ENCODE results near the gene SLC8A1.

Gene SLC8A1

GRCh38 chr2:40158781-40159180, 293.1 kb downstream of the SLC8A1 start:
- H3K4me1 ChIP-seq (ENCODE audit: insufficient read depth, low read length) = peaks cover 12% of the 10 kb centered on the region
- no peak overlapping the region for H3K4me3 ChIP-seq (ENCODE audit: low read length)
- no peak overlapping the region for H2AFZ ChIP-seq (ENCODE audit: low read depth, low read length)
- no peaks in the 10 kb centered on the region for H3K36me3 ChIP-seq (ENCODE audit: insufficient read depth, low read length)
- H3K27me3 ChIP-seq (ENCODE audit: insufficient read depth, low read length) = no peaks in the 10 kb centered on the region
- H3K9me3 ChIP-seq (ENCODE audit: low read length) = peaks cover 2% of the 10 kb centered on the region

DNA sequence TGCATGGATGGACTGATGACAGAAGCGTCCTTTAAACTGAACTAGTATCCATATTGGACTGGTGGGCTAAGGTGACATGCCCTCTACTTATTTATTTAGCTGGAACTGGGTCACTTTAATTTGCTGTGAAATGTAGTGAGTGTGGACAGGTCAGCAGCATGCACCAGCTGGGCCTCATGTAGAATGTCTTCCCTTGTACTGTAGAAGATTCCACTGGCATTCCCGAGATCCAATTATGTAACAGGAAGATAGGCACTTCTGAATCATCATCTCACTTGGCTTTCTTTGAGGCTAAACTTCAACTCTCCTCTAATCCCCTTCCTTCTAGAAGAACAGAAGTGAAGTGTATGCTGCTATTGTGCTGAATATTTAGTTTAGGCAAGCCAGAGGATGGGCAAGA, 296.2 kb downstream of the SLC8A1 start:
- no peak overlapping the region for H2AFZ ChIP-seq (ENCODE audit: low read depth, low read length)
- no peaks in the 10 kb centered on the region for H3K36me3 ChIP-seq (ENCODE audit: insufficient read depth, low read length)
- H3K27me3 ChIP-seq (ENCODE audit: insufficient read depth, low read length) = no peaks in the 10 kb centered on the region
- H3K4me1 ChIP-seq (ENCODE audit: insufficient read depth, low read length) = no peaks in the 10 kb centered on the region
- H3K4me3 ChIP-seq (ENCODE audit: low read length) = no peak overlapping the region
- H3K9me3 ChIP-seq (ENCODE audit: low read length) = peaks cover 2% of the 10 kb centered on the region

DNA sequence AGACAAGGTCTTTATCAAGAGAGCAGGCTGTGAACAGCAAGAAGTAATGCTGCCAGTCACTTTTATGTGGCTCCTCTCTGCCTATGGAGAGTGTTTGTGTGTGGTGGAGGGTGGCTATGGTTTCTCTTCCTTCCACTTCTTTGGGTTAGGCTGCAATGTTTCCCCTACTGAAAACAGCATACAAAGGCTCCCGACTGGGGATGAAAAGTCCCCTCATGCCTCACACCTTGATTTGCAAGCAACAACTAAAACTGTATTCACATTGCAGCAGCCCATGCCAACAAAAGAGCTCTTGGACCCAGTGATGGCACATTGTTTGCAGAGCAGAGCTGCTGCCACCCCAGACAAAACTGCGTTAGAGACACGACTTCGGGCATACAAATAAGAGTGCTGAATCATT, 301.6 kb downstream of the SLC8A1 start:
- H2AFZ ChIP-seq (ENCODE audit: low read depth, low read length) = no peak overlapping the region
- H3K36me3 ChIP-seq (ENCODE audit: insufficient read depth, low read length) = no peaks in the 10 kb centered on the region
- H3K4me3 ChIP-seq (ENCODE audit: low read length) = no peak overlapping the region
- no peaks in the 10 kb centered on the region for H3K27me3 ChIP-seq (ENCODE audit: insufficient read depth, low read length)
- peaks cover 2% of the 10 kb centered on the region for H3K4me1 ChIP-seq (ENCODE audit: insufficient read depth, low read length)
- no peaks in the 10 kb centered on the region for H3K9me3 ChIP-seq (ENCODE audit: low read length)

- Histone ChIP-seq H3K36me3 (ENCODE audit: insufficient read depth, low read length) (no peaks in the 10 kb centered on the region), H3K4me3 (ENCODE audit: low read length) (no peak overlapping the region), H3K4me1 (ENCODE audit: insufficient read depth, low read length) (peaks cover 2% of the 10 kb centered on the region), H2AFZ (ENCODE audit: low read depth, low read length) (no peak overlapping the region), H3K27me3 (ENCODE audit: insufficient read depth, low read length) (no peaks in the 10 kb centered on the region), H3K9me3 (ENCODE audit: low read length) (no peaks in the 10 kb centered on the region)
These were observed 303.6 kb downstream of the SLC8A1 start for GRCh38 chr2:40148334-40148733.

- Histone ChIP-seq H2AFZ (ENCODE audit: low read depth, low read length) (no peak overlapping the region), H3K4me1 (ENCODE audit: insufficient read depth, low read length) (peaks cover 2% of the 10 kb centered on the region), H3K27me3 (ENCODE audit: insufficient read depth, low read length) (no peaks in the 10 kb centered on the region), H3K4me3 (ENCODE audit: low read length) (no peak overlapping the region), H3K9me3 (ENCODE audit: low read length) (no peaks in the 10 kb centered on the region), H3K36me3 (ENCODE audit: insufficient read depth, low read length) (no peaks in the 10 kb centered on the region)
These were observed 304.5 kb downstream of the SLC8A1 start for GRCh38 chr2:40147360-40147759.

- Histone ChIP-seq H2AFZ (ENCODE audit: low read depth, low read length) (no peak overlapping the region), H3K27me3 (ENCODE audit: insufficient read depth, low read length) (no peaks in the 10 kb centered on the region), H3K36me3 (ENCODE audit: insufficient read depth, low read length) (no peaks in the 10 kb centered on the region), H3K9me3 (ENCODE audit: low read length) (no peaks in the 10 kb centered on the region), H3K4me1 (ENCODE audit: insufficient read depth, low read length) (no peaks in the 10 kb centered on the region), H3K4me3 (ENCODE audit: low read length) (no peak overlapping the region)
These were observed 307.9 kb downstream of the SLC8A1 start for GRCh38 chr2:40144022-40144421.

GRCh38 chr2:40138314-40138713, 313.6 kb downstream of the SLC8A1 start:
- no peaks in the 10 kb centered on the region for H3K36me3 ChIP-seq (ENCODE audit: insufficient read depth, low read length)
- H3K9me3 ChIP-seq (ENCODE audit: low read length) = no peaks in the 10 kb centered on the region
- no peak overlapping the region for H2AFZ ChIP-seq (ENCODE audit: low read depth, low read length)
- H3K27me3 ChIP-seq (ENCODE audit: insufficient read depth, low read length) = no peaks in the 10 kb centered on the region
- H3K4me1 ChIP-seq (ENCODE audit: insufficient read depth, low read length) = no peaks in the 10 kb centered on the region
- H3K4me3 ChIP-seq (ENCODE audit: low read length) = no peak overlapping the region

DNA sequence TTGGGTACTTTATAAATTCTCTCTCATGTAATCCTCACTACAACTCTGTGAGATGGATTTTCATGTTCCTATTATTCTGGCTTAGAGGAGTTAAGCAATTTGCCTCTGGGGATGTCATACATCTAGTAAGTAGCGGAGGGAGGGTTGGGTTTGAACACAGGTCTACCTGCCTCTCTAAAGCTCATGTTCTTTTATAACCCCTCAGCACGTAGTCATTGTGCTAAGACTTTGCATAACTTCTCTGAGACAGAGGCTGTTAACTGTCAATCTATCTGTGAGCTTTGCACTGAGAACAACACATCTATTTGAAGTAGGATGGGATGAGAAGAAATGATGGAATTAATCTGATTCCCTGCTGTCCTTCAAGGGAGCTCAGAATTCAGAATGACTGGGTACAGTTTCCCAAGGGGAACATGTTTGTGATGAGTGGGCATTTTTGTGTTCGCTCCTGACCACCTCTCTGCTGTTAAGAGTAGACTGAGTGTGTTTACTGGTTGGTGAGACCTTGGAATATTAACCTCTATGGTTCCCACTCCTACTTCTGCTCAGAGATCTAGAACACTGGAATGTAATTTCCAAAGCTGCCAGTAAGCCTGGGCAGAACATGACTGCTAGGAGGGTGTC, 320.7 kb downstream of the SLC8A1 start:
- Histone ChIP-seq H3K4me1 (ENCODE audit: insufficient read depth, low read length) (peaks cover 14% of the 10 kb centered on the region), H2AFZ (ENCODE audit: low read depth, low read length) (no peak overlapping the region), H3K36me3 (ENCODE audit: insufficient read depth, low read length) (no peaks in the 10 kb centered on the region), H3K27me3 (ENCODE audit: insufficient read depth, low read length) (no peaks in the 10 kb centered on the region), H3K9me3 (ENCODE audit: low read length) (no peaks in the 10 kb centered on the region), H3K4me3 (ENCODE audit: low read length) (no peak overlapping the region)

DNA sequence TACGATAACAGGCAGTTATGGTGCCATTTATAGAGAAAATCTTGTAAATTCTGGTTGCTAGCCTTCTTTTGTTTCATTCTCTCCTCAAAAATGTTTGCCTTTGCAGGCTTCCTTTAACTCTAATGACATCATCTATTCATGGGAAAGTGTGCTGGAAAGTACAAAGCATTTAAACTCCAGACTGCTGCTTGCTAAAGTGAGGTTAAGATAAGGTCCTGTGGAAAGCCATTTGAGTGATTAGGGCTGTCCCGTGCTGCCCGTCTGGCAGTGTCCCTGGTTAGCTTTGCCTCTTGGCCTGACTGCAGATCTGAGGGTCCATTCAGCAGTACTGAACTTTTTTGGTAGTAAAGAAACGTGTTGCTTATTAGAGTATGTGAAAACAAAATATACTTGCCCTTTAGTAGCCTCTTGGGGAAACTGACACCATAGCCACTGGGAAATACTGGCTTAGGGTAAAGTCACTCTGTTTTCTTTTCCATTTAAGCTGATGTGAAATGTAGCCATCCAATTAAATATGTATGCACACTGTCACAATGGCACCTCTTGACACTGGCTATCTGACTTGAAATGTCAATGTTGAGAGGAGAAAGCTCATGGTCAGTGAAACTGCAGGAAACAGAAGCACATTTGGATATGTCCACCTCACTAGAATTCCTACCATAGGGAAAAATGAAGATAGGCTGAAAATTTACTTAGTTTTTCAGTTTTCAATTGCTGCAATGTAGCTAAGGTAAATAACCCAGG, 321.5 kb downstream of the SLC8A1 start:
- Histone ChIP-seq H3K4me3 (ENCODE audit: low read length) (no peak overlapping the region), H3K36me3 (ENCODE audit: insufficient read depth, low read length) (no peaks in the 10 kb centered on the region), H3K27me3 (ENCODE audit: insufficient read depth, low read length) (no peaks in the 10 kb centered on the region), H2AFZ (ENCODE audit: low read depth, low read length) (no peak overlapping the region), H3K4me1 (ENCODE audit: insufficient read depth, low read length) (peaks cover 14% of the 10 kb centered on the region), H3K9me3 (ENCODE audit: low read length) (no peaks in the 10 kb centered on the region)

GRCh38 chr2:40129725-40130124, 322.2 kb downstream of the SLC8A1 start:
- no peaks in the 10 kb centered on the region for H3K27me3 ChIP-seq (ENCODE audit: insufficient read depth, low read length)
- peaks cover 14% of the 10 kb centered on the region for H3K4me1 ChIP-seq (ENCODE audit: insufficient read depth, low read length)
- no peak overlapping the region for H2AFZ ChIP-seq (ENCODE audit: low read depth, low read length)
- no peaks in the 10 kb centered on the region for H3K36me3 ChIP-seq (ENCODE audit: insufficient read depth, low read length)
- H3K4me3 ChIP-seq (ENCODE audit: low read length) = no peak overlapping the region
- no peaks in the 10 kb centered on the region for H3K9me3 ChIP-seq (ENCODE audit: low read length)

- Histone ChIP-seq H2AFZ (ENCODE audit: low read depth, low read length) (no peak overlapping the region), H3K4me1 (ENCODE audit: insufficient read depth, low read length) (peaks cover 14% of the 10 kb centered on the region), H3K27me3 (ENCODE audit: insufficient read depth, low read length) (no peaks in the 10 kb centered on the region), H3K4me3 (ENCODE audit: low read length) (no peak overlapping the region), H3K36me3 (ENCODE audit: insufficient read depth, low read length) (no peaks in the 10 kb centered on the region), H3K9me3 (ENCODE audit: low read length) (no peaks in the 10 kb centered on the region)
These were observed 323.1 kb downstream of the SLC8A1 start for GRCh38 chr2:40128796-40129195.

GRCh38 chr2:40127890-40128557, 323.9 kb downstream of the SLC8A1 start:
- Histone ChIP-seq H3K4me1 (ENCODE audit: insufficient read depth, low read length) (peaks cover 14% of the 10 kb centered on the region), H3K4me3 (ENCODE audit: low read length) (no peak overlapping the region), H3K9me3 (ENCODE audit: low read length) (no peaks in the 10 kb centered on the region), H3K27me3 (ENCODE audit: insufficient read depth, low read length) (no peaks in the 10 kb centered on the region), H2AFZ (ENCODE audit: low read depth, low read length) (no peak overlapping the region), H3K36me3 (ENCODE audit: insufficient read depth, low read length) (no peaks in the 10 kb centered on the region)

GRCh38 chr2:40127146-40127545, 324.7 kb downstream of the SLC8A1 start:
- H3K4me1 ChIP-seq (ENCODE audit: insufficient read depth, low read length) = peaks cover 14% of the 10 kb centered on the region
- H2AFZ ChIP-seq (ENCODE audit: low read depth, low read length) = no peak overlapping the region
- no peak overlapping the region for H3K4me3 ChIP-seq (ENCODE audit: low read length)
- no peaks in the 10 kb centered on the region for H3K36me3 ChIP-seq (ENCODE audit: insufficient read depth, low read length)
- no peaks in the 10 kb centered on the region for H3K9me3 ChIP-seq (ENCODE audit: low read length)
- H3K27me3 ChIP-seq (ENCODE audit: insufficient read depth, low read length) = no peaks in the 10 kb centered on the region
